PC-3 (cell line): ENCODE data around the gene ST6GALNAC3.

Source experiments
- EZH2 ChIP-seq: fragments of 300-600 bp; sonication (generic); IDR thresholded peaks from one replicate; pipeline ENCODE4 v1.6.1; 2017; ENCODE audit warnings: antibody characterized with exemption, mild to moderate bottlenecking, low read length; ENCODE audit not compliant: unreplicated experiment
- EZH2phosphoT487 ChIP-seq: fragments of 300-600 bp; sonication (generic); IDR thresholded peaks from 2 replicates; pipeline ENCODE4 v1.6.1; 2018; ENCODE audit warnings: mild to moderate bottlenecking, antibody characterized with exemption, low read length, borderline replicate concordance
- TF ChIP-seq, protein P1 (sequence below): fragments of 300-600 bp; sonication (generic); conservative IDR thresholded peaks from 2 replicates; pipeline ENCODE4 v1.5.1; 2017; ENCODE audit warnings: antibody characterized with exemption, low read depth, mild to moderate bottlenecking, low read length

DNA sequence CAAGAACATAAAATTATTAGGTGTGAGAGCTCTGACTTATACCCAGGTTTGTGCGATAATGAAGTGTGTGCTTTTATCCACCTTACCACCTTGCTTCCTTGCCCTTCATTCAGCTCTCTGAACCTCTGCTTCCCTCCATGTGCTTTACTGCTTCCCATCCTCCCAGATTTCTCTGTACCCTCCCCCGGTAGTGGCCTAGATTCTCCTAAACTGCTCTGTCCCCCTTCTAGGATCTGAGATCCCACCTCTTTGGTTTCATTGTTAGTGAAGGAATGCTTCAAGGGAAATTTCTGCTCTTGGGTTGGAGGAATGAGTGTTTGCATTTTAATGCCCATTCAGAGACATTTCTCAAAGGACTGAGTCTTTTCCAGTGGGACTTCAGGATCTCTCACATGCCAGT is 159.5 kb downstream of the ST6GALNAC3 start:
- TF ChIP-seq, protein P1, sequence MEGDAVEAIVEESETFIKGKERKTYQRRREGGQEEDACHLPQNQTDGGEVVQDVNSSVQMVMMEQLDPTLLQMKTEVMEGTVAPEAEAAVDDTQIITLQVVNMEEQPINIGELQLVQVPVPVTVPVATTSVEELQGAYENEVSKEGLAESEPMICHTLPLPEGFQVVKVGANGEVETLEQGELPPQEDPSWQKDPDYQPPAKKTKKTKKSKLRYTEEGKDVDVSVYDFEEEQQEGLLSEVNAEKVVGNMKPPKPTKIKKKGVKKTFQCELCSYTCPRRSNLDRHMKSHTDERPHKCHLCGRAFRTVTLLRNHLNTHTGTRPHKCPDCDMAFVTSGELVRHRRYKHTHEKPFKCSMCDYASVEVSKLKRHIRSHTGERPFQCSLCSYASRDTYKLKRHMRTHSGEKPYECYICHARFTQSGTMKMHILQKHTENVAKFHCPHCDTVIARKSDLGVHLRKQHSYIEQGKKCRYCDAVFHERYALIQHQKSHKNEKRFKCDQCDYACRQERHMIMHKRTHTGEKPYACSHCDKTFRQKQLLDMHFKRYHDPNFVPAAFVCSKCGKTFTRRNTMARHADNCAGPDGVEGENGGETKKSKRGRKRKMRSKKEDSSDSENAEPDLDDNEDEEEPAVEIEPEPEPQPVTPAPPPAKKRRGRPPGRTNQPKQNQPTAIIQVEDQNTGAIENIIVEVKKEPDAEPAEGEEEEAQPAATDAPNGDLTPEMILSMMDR, result no peak
- no peak for TF ChIP-seq EZH2phosphoT487
- no peak for TF ChIP-seq EZH2
